Upper lobe of left lung (tissue), 4 donors: ENCODE data around the gene MYB.

Source experiments
- CTCF ChIP-seq, 6 experiments: fragments of 450-650 bp in 4 of 6; fragments of 200-600 bp in 2 of 6; sonication (generic) in 2 of 6; IDR thresholded peaks; one replicate each; pipeline ENCODE4 v1.5.1; 2016 to 2019; ENCODE audit warnings: antibody characterized with exemption in 6 of 6
- EP300 ChIP-seq, 4 donors: sonication (generic); formaldehyde crosslinking; IDR thresholded peaks; one replicate each; pipeline ENCODE4 v1.5.1; 2017; ENCODE audit warnings: antibody characterized with exemption in 4 of 4, control low read depth in 2 of 4

DNA sequence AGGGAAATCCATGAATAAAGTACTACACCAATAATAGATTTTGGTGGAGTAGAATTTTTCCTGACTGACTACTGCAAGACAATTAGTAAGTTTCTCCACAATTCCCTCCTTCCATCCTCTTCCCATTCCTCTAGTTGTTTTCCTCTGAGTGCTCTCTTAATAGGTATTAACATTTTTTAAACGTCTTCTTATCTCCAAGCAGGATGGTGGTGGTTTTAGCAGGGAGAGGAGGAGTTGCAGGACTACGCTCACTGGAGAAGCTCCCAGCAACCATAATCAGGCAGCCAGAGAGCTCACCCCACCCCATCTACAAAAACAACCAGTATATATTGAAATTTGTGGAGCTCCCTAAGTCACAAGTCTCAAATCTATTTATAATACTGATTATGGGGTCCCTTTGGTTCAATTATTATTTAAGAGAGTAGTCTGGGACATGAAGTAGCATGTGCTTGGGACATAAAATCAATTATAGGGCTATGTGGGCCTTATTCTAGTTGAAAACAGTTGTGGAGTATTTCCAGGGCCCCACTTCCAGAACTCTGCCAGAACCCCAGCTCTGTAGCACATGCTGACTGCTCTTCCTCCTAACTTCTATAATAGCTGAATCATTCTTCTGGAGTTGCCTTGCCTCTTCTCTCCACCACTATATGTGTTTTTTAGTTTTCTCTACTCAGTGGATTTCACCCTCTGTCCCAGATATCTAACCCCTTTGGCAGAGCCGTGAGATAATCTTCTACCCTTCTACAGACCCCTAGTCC is 49.8 kb downstream of the MYB start:
- no peak for TF ChIP-seq CTCF (IDR thresholded peaks at IDR 0.05)
- TF ChIP-seq EP300 (IDR thresholded peaks at IDR 0.05) = no peak
